ENCODE results near the gene PAIP2. TPM values are rescaled to one million over a fixed set of nuclear protein-coding genes. Genes with fewer than 3 reads are reported as not detected.
"Not testable (repeated sequence)": the region's sequence is repeated elsewhere in the genome, so short reads cannot be mapped to it uniquely, and the experiment has no call there.

Gene PAIP2
- total and polyA plus RNA-seq, 5 experiments from 2014 or later, result 129 to 455 (median 359) TPM

- POLR2A ChIA-PET, result interaction anchor here (1.3 kb wide), 1 partner anchor 40 kb away, joined by 3 read pairs; the partner anchor contains the start of gene PAIP2
- DNase-seq (no peak), ATAC-seq (no peak)
- no peak overlapping the region for H3K27ac Mint-ChIP-seq
- no peak overlapping the region for H3K4me3 Mint-ChIP-seq
- H3K36me3 Mint-ChIP-seq, result peaks cover 0 to 2% (median 0%) of the 10 kb centered on the region in 3 donors
- no peaks in the 10 kb centered on the region for H3K27me3 Mint-ChIP-seq
- H3K9me3 Mint-ChIP-seq, result no peaks in the 10 kb centered on the region
- peaks cover 13 to 42% (median 31%) of the 10 kb centered on the region in 4 donors for H3K4me1 Mint-ChIP-seq
These were observed 40.4 kb downstream of the PAIP2 start for GRCh38 chr5:139381837-139382761.

- no peak overlapping the region for H3K27ac Mint-ChIP-seq
These were observed 41.2 kb downstream of the PAIP2 start for GRCh38 chr5:139382807-139383206.

DNA sequence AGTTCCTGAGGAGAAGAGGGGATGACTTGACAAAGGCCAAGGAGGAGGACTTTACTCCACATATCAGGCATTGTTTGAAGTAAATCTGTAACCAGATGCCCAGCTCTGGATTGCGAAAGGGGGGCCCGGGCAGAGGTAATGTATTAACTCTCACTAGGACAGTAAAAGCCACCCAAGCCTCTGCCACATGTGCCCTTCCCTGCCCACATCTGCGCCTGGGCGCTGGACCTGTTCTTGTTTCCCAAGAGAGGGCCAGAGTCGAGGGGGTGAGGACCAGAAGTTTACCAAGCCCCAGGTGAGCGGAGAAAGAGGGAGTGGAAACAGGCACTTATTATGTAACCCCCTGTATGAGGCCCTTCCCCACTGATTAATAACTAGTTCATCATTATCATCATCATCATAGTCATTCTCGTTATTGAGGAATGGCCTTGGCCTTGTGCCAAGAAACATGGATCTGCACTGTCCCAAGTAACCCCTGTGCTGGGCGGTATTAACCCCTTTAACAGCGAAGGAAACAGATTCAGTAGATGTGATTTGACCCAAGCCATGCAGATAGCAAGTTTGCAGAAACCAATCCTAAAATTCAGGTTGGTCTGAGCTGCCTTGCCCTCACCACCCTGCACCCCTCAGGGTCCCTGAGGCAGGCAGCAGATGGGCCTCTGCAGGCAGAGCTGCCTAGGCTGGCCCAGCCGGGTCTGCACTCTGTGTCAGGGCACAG is 41.8 kb downstream of the PAIP2 start, which contains the start of gene SLC23A1:
TSS of gene SLC23A1 (minus strand) at position 23 of the 718 bp plus-strand sequence. CDS start 44 bp downstream, outside the sequence.
- H3K4me1 Mint-ChIP-seq, result peaks cover 15 to 47% (median 32%) of the 10 kb centered on the region in 4 donors
- no peaks in the 10 kb centered on the region for H3K9me3 Mint-ChIP-seq
- H3K27ac Mint-ChIP-seq, result peak within 1 kb of the TSS in 7 of 10 donors; percentile 53 to 90 (median 66)
- H3K36me3 Mint-ChIP-seq, result no peaks in the 10 kb centered on the region
- POLR2A ChIA-PET, result no interaction called here
- DNase-seq (no peak), ATAC-seq (no peak)
- peak within 1 kb of the TSS in 3 of 10 donors; percentile 14 to 51 (median 38) for H3K4me3 Mint-ChIP-seq
- no peaks in the 10 kb centered on the region for H3K27me3 Mint-ChIP-seq

More at GRCh38 chr5:139382807-139383206, 41.2 kb downstream of the PAIP2 start:
- no peak for ATAC-seq
- DNase-seq, result no peak
- no peaks in the 10 kb centered on the region for H3K27me3 Mint-ChIP-seq
- peaks cover 13 to 42% (median 30%) of the 10 kb centered on the region in 4 donors for H3K4me1 Mint-ChIP-seq
- no peaks in the 10 kb centered on the region for H3K36me3 Mint-ChIP-seq
- POLR2A ChIA-PET, result no interaction called here
- H3K4me3 Mint-ChIP-seq, result no peak overlapping the region
- no peaks in the 10 kb centered on the region for H3K9me3 Mint-ChIP-seq

GRCh38 chr5:139383993-139384590 is 42.4 kb downstream of the PAIP2 start:
- peak overlapping the region; percentile 88 to 96 (median 94) for H3K27ac Mint-ChIP-seq
- no peaks in the 10 kb centered on the region for H3K36me3 Mint-ChIP-seq
- no peak for DNase-seq
- peak overlapping the region in 9 of 10 donors; percentile 83 to 93 (median 88) for H3K4me3 Mint-ChIP-seq
- H3K27me3 Mint-ChIP-seq, result no peaks in the 10 kb centered on the region
- no peak for ATAC-seq
- no peaks in the 10 kb centered on the region for H3K9me3 Mint-ChIP-seq
- POLR2A ChIA-PET, result interaction anchor here (1.1 kb wide), 1 partner anchor 42 kb away, joined by 3 read pairs; no protein-coding TSS in a partner anchor
- peaks cover 14 to 52% (median 36%) of the 10 kb centered on the region in 4 donors for H3K4me1 Mint-ChIP-seq

GRCh38 chr5:139384591-139385051 is 43.0 kb downstream of the PAIP2 start:
- H3K27ac Mint-ChIP-seq, result peak overlapping the region; percentile 88 to 96 (median 94)
- no peaks in the 10 kb centered on the region for H3K36me3 Mint-ChIP-seq
- POLR2A ChIA-PET, result interaction anchor here (1.1 kb wide), 1 partner anchor 43 kb away, joined by 3 read pairs; no protein-coding TSS in a partner anchor
- DNase-seq (no peak), ATAC-seq (peak in 1 of 2 donors; percentile 2)
- H3K9me3 Mint-ChIP-seq, result no peaks in the 10 kb centered on the region
- no peaks in the 10 kb centered on the region for H3K27me3 Mint-ChIP-seq
- H3K4me1 Mint-ChIP-seq, result peaks cover 15 to 57% (median 40%) of the 10 kb centered on the region in 4 donors
- peak overlapping the region; percentile 83 to 93 (median 88) for H3K4me3 Mint-ChIP-seq

- H3K4me1 Mint-ChIP-seq, result peaks cover 19 to 64% (median 47%) of the 10 kb centered on the region in 4 donors
- H3K9me3 Mint-ChIP-seq, result no peaks in the 10 kb centered on the region
- DNase-seq (peak in 3 of 10 donors; percentile 36 to 44 (median 39)), ATAC-seq (peak; percentile 28 to 44)
- no peaks in the 10 kb centered on the region for H3K36me3 Mint-ChIP-seq
- POLR2A ChIA-PET, result interaction anchor here (1.1 kb wide), 1 partner anchor 43 kb away, joined by 3 read pairs; no protein-coding TSS in a partner anchor
- peak overlapping the region; percentile 88 to 96 (median 94) for H3K27ac Mint-ChIP-seq
- peak overlapping the region; percentile 83 to 93 (median 88) for H3K4me3 Mint-ChIP-seq
- no peaks in the 10 kb centered on the region for H3K27me3 Mint-ChIP-seq
These were observed 43.7 kb downstream of the PAIP2 start for GRCh38 chr5:139385061-139386049.

- no peaks in the 10 kb centered on the region for H3K36me3 Mint-ChIP-seq
- POLR2A ChIA-PET, result no interaction called here
- H3K9me3 Mint-ChIP-seq, result no peaks in the 10 kb centered on the region
- no peak for ATAC-seq
- DNase-seq, result no peak
- no peaks in the 10 kb centered on the region for H3K27me3 Mint-ChIP-seq
- H3K4me3 Mint-ChIP-seq, result peak overlapping the region in 7 of 10 donors; percentile 11 to 93 (median 50)
- H3K27ac Mint-ChIP-seq, result peak overlapping the region in 8 of 10 donors; percentile 43 to 96 (median 94)
- H3K4me1 Mint-ChIP-seq, result peaks cover 23 to 71% (median 54%) of the 10 kb centered on the region in 4 donors
These were observed 44.4 kb downstream of the PAIP2 start for GRCh38 chr5:139386050-139386438.

DNA sequence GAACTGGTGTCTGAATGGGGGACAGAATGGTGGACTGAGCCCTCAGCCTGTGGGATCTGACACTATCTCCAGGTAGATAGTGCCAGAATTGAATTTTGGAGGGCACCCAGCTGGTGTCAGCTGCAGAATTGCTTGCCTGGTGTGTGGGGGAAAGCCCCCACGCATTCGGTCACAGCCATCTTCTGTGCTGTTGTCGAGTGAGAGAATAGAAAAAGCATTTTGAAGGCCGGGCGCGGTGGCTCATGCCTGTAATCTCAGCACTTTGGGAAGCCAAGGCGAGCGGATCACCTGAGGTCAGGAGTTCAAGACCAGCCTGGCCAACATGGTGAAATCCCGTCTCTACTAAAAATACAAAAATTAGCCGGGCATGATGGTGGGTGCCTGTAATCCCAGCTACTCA is 45.3 kb downstream of the PAIP2 start:
- not testable (repeated sequence) for H3K27me3 Mint-ChIP-seq, H3K36me3 Mint-ChIP-seq, ATAC-seq, DNase-seq, H3K9me3 Mint-ChIP-seq
- POLR2A ChIA-PET, result interaction anchor here (2.0 kb wide), 1 partner anchor 45 kb away, joined by 6 read pairs; the partner anchor contains the start of gene PAIP2
- H3K27ac Mint-ChIP-seq, result peak overlapping the region in 9 of 10 donors; percentile 27 to 96 (median 70)
- peaks cover 28 to 80% (median 63%) of the 10 kb centered on the region in 4 donors for H3K4me1 Mint-ChIP-seq
- peak overlapping the region in 1 of 10 donors; percentile 8 for H3K4me3 Mint-ChIP-seq

GRCh38 chr5:139387611-139388197 is 46.0 kb downstream of the PAIP2 start:
- no peak for ATAC-seq
- H3K36me3 Mint-ChIP-seq, result no peaks in the 10 kb centered on the region
- H3K9me3 Mint-ChIP-seq, result no peaks in the 10 kb centered on the region
- no peaks in the 10 kb centered on the region for H3K27me3 Mint-ChIP-seq
- no peak for DNase-seq
- H3K27ac Mint-ChIP-seq, result peak overlapping the region in 7 of 10 donors; percentile 9 to 75 (median 63)
- POLR2A ChIA-PET, result interaction anchor here (0.6 to 2.0 kb wide), 3 partner anchors 46 to 94 kb away, joined by 3 to 6 read pairs (median 4); partner anchors contain the start of genes MATR3 and PAIP2
- peak overlapping the region in 2 of 10 donors; percentile 18 to 82 for H3K4me3 Mint-ChIP-seq
- H3K4me1 Mint-ChIP-seq, result peaks cover 27 to 78% (median 65%) of the 10 kb centered on the region in 4 donors

DNA sequence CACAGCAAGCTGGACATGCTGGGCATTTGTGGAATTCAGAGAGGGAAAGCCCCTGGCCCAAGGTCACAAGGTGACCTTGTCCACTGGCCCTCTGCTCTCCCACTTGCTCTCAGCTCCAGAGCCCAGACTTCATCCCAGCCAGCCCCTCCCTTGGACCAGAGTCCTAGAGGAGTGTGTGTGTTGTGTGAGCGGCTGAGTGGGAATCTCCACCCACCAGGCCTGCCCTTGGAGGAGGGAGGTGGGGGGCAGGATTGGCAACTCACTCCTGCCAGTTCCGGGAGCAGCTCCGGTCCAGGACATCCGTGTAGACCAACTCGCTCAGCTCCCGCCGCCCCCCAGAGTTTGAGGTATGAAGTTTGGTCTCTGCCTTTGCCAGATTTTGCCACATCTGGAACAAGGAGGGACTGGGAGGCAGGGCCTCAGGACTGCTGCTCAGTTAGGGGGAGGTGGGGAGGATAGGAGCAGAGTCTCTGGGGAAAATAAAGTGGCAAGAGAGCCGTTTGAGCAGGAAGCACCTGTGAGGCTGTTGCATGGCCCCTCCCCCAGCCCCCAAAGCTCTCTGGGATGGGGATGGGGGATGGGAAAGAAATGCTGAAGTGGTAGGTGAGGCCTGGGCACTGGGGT is 46.7 kb downstream of the PAIP2 start:
- peak in 1 of 10 donors; percentile 60 for DNase-seq
- no peaks in the 10 kb centered on the region for H3K27me3 Mint-ChIP-seq
- H3K9me3 Mint-ChIP-seq, result no peaks in the 10 kb centered on the region
- H3K4me3 Mint-ChIP-seq, result peak overlapping the region in 4 of 10 donors; percentile 18 to 82 (median 28)
- POLR2A ChIA-PET, result interaction anchor here (0.6 to 2.0 kb wide), 3 partner anchors 24 to 95 kb away, joined by 3 to 6 read pairs (median 3); partner anchors contain the start of genes MATR3 and PAIP2
- peak overlapping the region in 7 of 10 donors; percentile 3 to 75 (median 63) for H3K27ac Mint-ChIP-seq
- peaks cover 28 to 79% (median 70%) of the 10 kb centered on the region in 4 donors for H3K4me1 Mint-ChIP-seq
- ATAC-seq, result no peak
- no peaks in the 10 kb centered on the region for H3K36me3 Mint-ChIP-seq
